NCI-H524 treated with DMSO at 0.1 percent for 48 hours (cell line): ENCODE results near the gene IL34.
"Not testable (repeated sequence)": the region's sequence is repeated elsewhere in the genome, so short reads cannot be mapped to it uniquely, and the experiment has no call there.

Source experiments
- DNase-seq: peaks from one replicate; lab custom pipeline; 2025; lab: John Stamatoyannopoulos, UW

Gene IL34

DNA sequence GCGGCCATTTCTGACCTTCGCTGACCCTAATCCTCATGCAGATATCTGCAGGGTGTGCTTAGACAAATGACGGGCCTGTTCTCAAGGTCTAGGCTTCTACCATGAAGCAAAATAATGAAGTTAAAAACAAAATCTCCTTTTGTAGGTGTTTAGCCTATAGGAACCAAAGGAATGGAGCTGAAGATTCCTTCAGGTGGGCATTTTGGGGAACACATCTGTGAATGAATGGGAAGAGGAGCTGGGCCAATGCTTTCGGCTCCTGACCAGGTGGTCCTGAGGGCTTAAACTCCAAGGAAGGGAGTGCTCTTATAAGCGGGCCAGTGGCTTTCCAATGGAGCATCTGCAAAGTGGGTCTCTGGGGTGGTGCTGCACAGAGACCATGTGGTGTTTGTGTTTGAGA lies 14.1 kb upstream of the IL34 start:
- no peak for DNase-seq

DNA sequence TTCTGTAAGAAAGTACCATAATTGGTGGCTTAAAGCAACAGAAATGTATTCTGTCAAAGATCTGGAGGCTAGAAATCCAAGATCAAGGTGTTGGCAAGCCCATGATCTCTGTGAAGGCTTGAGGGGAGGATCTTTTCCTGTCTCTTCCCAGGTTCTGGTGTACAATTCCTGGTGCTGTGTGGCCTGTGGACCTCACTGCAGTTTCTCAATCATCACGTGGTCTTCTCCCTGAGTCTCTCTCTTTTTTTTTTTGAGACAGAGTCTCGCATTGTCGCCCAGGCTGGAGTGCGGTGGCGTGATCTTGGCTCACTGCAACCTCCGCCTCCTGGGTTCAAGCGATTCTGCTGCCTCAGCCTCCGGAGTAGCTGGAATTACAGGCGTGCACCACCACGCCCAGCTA lies 12.7 kb upstream of the IL34 start:
- not testable (repeated sequence) for DNase-seq

DNA sequence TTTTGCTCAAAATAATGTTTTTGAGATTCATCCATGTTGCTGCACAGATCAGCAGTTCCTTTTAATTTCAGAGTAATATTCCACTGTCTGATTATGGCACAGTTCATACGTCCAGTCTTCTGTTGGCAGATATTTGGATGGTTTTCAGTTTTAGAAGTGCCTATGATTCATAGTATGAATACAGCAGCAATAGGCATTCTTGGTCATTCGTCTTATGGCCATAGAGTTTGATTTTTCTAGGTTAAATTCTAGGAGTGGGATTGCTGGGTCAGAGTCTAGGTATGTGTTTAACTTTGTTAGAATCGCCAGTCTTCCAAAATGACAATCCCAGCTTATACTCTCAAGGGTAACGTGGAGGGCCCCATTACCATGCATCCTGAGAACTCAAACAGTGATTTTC lies 11.5 kb upstream of the IL34 start:
- no peak for DNase-seq

DNA sequence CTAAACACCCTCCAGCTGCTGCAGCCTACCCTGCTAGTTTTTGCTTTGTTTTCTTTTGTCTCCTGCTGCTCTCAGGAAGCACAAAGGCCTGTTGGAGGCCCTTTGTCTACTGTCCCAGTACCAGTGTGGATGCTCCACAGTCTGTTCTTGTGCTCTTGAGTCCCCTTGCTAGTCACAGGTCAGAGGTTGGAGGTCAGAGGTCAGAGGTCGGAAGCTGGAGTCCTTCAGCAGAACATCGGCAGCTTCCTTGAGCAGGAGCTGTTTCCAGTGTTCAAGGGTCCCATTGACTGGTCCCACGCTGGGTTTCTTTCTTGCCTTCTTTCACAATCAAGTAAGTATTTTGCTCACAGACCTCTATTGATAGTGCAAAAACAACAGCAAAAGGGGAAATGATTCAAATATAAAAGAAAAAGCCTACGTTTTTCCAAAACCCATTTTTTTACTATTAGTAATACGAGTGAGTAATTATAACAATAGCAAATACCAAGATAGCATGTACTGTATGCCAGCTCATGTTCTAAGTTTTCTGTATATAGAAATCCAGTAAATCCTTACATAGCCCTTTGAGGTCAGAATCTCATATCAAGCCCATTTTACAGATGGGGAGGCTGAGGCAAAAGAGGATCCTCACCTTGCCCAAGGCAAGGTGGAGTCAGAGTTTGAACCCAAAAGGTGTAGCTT lies 10.9 kb upstream of the IL34 start:
- DNase-seq: no peak

DNA sequence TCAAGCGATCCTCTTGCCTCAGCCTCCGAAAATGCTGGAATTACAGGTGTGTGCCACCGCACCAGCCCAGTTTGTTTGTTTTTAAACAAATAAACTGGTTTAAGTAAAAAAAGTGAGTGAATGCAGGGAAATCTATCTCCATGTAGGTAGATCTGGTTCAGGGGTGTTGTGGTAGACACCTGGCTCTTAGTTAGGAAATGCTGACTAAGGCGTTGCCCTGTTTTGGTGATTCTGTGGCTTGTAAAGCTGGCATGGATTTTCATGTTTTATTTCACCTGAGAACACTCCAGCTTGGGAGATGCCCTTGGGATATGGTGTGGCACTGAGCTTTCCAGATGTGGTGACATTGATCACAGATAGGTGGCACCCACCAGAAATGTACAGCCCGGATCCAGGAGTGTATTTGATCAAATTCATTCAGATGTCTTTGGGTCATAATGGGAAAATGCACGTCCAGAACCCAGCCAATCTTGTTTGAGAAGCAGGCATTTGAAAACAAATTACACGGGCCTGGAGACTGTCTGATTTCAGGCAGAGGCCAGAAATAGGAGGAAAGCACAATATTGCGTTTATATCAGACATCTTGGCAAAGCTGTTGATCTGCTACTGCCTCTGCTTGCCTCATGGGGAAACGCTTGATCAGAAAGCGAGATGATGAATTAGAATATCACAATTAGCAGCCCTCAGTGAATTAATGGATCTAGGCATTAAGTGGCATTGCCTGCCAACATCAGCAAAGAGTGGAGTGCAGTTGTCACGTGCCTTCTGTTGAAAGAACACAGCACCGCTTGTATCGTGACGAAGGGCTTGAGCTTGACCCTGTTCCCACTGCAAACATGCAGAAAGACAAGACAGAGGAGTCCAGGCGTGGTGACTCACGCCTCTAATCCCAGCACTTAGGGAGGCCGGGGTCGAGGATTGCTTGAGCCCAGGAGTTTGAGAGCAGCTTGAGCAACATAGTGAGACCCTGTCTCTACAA lies 7.3 kb upstream of the IL34 start:
- no peak for DNase-seq

DNA sequence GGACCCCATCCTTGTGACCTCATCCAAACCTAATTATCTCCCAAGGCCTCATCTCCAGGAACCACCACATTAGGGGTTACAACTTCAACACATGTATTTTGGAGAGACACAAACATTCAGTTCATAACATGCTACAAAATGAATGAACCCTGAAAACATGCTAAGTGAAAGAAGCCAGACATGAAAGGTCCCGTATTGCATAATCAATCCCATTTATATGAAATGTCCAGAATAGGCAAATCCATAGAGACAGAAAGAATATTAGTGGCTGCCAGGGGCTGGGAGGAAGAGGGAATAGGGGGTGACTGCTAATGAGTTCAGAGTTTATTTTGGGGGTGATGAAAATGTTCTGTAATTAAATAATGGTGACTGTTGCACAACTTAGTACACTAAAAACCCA lies 3.7 kb upstream of the IL34 start:
- no peak for DNase-seq

DNA sequence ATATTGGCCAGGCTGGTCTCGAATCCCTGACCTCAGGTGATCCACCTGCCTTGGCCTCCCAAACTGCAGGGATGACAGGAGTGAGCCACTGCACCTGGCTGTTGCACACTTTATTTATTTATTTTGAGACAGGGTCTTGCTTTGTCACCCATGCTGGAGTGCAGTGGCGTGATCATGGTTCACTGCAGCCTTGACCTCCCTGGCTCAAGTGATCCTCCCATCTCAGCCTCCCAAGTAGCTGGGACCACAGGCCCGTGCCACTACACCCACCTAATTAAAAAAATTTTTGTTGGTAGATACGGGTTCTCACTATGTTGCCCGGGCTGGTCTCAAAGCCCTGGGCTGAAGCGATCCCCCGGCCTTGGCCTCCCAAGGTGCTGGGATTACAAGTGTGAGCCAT lies 3.1 kb upstream of the IL34 start:
- DNase-seq: not testable (repeated sequence)

DNA sequence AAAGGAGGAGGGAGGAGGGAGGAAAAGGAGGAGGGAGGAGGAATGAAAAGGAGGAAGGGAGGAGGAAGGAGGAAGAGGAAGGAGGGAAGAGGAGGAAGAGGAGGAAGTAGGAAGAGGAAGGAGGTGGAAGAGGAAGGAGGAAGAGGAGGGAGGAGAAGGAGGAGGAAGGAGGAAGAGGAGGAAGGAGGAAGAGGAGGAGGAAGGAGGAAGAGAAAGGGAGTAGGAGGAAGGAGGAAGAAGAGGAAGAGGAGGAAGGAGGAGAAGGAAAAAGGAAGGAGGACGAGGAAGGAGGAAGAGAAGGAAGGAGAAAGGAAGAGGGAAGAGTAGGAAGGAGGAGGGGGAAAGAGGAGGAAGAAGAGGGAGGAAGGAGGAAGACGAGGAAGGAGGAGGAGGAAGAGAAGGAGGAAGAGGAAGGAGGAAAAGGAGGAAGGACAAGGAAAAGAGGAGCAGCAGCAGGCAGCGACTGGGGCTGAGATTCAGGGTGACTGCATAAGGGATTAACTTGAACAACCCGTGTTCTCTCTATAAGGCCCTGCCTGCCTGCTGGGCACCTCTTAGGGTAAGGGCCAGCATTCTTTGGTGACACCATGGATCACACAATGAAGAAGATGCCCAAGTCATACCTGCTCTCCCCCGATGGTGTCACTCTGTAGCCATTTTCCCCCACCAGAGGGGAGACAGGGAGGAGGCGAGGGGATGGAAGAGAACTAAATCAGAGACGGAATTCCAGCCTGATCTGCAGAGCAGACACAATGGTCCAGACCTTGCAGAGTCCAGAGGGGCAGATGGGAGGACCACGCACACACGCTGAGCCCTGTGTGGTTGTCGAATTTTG lies 1.4 kb upstream of the IL34 start:
- DNase-seq: no peak

DNA sequence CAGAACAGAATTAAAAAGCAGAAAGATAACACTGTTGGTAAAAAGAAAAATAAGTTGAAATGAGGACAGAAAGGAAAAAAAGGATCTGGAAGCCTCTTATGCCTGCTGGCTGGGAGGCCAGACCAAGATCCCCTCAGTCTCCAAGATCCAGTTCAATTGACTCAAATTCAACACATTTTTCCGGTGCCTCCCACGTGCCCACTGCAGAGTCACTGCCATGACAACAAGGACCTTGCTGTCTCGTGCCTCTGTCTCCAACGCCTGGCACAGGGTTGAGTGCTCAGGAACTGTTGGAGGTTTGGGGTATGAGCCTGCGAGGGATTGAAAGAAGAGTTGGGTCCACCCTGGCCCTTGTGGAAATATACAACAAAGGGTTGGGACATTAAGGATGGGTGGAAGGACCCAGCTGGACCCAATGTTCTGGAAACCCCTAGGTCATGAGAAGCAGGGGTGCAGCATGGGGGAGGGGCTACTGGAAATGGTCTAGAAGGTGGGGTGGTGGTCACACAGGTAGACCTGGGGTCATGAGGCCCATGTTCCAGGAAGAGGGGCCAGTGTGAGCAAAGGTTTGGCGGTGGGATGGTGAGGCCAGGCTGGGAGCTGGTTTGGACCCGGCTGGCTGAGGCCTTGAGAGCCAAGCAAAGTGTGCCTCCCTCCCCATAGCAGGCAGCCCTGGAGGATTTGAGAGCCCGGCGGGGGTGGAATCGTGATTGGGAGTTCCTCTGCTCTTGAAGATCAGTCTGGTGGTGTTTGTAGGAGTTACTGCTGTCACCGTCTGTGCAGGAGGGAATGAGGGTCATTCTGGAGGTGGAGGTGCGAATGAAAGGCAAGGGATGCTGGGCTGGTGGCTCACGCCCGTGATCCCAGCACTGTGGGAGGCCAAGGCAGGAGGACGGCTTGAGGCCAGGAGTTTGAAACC lies 1.3 kb downstream of the IL34 start:
- DNase-seq: no peak

DNA sequence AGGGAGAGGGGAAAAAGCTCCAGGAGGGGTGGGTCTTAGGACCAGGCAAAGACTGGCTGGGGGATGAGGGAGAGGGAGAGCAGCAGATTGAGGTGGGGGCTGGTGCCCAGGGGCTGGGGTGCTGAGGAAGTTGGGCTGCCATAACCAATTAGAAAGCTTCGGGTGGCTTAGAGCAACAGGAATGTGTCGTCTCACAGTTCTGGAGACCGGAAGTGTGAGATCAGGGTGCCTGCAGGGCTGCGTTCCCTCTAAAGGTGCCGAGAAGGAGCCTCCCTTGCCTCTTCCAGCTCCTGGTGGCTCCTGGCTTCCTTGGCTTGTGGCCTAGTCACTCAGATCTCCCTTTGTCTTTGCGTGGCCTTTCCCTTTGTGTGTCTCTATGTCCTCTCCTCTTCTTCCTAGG lies 2.2 kb downstream of the IL34 start:
- no peak for DNase-seq

DNA sequence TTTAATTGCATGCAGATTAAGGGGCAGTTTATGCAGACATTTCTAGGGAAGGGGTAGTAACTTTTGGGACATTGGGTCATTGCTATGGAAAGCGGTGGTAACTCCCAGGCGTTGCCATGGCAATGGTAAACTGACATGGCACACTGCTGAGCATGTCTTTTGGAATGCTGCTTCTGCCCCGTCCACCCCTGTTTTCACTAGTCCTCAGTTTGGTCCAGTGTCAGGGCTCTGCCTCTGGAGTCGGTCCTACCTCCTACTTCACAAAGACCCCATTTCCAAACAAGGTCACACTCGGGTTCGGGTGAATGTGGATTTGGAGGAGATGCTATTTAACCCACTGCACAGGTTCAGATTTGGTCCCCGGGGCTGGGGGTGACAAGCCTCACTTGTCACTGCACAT lies 2.9 kb downstream of the IL34 start:
- DNase-seq: no peak

DNA sequence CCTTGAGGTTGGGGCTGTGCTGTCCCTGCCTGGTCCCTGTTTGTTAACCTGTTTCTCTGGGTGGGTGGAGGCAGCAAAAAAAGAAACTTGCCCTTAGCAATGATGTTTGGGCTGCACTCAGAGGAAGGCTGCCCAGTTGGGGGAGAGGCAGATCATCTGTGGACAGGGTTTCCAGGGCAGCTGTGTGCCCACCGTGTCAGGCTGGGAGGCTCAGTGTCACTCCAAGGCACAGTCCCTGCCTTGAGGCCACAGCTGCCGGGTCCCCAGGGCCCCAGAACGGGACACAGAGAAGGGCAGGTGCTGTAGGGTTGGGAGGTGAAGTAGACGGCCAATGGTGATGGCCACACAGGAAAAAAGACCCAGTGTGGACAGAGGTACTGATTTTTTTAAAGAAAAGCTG lies 3.9 kb downstream of the IL34 start:
- no peak for DNase-seq

DNA sequence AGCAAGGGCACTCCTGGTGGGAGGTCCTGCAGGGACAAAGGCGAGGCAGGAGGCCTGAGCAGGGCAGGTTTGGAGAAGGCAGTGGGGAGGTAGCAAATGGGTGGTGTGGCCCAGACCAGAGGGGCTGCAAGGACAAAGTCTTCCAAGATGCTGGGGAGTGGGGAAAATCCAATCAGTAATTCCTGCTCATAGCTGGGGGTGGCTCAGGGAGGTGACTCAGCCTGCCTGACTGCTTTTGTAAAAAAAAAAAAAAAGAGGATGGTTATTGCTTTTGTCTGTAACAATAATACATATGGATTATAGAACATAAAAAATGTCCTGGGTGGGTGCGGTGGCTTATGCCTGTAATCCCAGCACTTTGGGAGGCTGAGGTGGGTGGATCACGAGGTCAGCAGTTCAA lies 5.2 kb downstream of the IL34 start:
- DNase-seq: no peak

DNA sequence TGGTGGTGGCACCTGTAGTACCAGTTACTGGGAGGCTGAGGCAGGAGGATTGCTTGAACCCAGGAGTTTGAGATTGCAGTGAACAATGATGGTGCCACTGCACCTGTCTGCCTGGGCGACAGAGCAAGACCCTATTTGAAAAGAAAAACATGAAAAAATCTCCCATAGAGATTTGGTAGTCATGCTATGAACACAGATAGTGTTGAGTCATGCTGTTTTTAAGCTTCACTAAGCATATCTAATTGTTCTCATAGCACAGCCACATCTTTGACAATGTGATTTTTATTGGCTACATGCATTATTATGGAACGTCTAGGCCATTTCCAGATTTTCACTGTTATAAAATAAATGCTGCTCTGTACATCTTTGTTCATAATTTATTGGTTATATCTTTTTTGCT lies 6.0 kb downstream of the IL34 start:
- DNase-seq: no peak

DNA sequence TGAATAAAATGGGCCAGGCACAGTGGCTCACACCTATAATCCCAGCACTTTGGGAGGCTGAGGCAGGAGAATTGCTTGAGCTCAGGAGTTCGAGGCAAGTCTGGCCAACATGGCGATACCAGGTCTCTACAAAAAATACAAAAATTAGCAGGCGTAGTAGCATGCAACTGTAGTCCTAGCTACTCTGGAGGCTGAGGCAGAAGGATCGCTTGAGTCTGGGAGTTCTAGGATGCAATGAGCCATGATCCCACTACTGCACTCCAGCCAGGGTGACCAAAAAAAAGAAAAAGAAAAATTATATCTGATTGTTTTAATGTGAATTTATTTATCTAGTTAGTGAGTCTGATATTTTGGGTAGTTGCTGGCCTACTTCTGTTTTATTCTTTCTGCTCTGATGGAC lies 7.0 kb downstream of the IL34 start:
- DNase-seq: no peak

DNA sequence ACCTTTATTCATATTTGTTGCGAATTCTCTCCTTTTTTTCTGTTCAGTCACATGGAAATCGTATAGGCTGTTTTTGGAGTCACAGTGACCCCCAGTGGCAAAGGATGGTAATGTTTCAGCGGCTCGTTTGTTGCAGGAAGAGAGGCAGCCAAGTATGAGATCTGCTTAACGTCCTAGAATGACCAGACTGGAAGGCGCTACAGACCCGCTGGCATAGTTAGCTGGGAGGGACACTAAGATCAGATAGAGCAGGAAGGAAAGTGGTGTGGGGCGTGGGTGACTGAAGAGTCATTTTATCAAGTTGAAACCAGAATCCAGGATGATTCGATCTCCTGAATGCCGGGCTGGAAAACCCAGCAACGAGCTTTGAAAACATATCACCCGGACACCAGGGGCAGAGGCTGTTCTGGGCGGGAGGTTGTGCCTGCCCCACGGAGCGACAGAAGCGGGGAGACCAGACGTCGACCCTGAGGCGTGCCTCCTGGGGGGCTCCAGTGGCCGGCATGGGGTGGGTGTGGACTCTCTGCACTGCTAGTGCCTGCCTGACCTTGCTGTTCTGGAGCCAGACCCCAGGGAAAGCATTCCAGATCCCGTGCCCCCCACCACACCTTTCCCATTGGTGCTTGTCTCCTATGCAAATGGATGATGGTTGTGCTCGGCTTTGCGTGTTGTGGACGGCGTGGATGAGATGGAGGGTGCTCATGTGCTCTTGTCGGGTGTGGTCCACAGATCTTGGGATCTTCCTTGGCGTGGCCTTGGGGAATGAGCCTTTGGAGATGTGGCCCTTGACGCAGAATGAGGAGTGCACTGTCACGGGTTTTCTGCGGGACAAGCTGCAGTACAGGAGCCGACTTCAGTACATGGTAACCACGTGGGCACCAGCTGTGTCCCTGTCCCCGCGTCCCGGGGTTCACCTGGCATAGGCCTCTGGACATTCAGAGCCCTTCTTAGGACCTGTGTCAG lies 7.7 kb downstream of the IL34 start:
- peak; percentile 66 for DNase-seq

DNA sequence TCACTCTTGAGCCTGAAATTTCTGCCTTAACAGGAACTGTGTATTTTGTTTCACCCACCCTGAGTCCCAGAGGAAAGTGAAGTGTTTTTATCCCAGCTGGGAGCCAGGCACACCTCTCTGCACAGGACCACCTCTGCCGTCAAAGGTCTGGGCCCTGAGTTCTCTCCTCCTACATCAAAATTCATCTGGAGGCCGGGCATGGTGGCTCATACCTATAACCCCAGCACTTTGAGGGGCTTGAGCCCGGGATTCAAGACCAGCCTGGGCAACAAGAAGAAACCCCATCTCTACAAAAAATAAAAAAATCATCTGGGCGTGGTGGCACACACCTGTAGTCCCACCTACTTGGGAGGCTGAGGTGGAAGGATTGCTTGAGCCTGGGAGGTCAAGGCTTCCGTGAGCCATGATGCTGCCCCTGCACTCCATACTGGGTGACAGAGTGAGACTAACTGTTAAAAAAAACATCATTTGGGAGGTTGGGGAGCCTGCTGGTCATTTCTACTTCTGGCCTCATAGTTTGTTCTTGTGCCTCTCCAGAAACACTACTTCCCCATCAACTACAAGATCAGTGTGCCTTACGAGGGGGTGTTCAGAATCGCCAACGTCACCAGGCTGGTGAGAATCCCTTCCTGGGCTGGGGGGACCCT lies 9.8 kb downstream of the IL34 start:
- no peak for DNase-seq

DNA sequence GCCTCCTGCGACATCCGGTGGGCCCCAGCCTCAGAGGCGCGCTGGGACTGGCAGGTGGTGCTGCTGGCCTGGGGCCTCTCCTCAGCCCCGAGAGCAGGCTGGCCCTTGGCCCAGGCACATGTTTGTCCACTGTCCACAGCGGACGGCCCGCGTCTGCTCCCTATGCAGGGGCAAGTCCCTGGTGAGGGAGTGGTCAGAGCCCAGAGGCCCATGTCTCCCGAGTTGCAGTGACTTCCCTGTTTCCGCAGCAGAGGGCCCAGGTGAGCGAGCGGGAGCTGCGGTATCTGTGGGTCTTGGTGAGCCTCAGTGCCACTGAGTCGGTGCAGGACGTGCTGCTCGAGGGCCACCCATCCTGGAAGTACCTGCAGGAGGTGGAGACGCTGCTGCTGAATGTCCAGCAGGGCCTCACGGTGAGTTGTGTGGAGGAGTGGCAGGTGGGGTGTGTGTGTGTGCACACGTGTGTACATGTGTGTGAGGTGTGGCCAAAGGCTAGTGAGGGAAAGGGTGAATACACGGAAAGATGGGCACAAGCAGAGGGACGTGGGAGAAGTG lies 10.4 kb downstream of the IL34 start:
- no peak for DNase-seq

DNA sequence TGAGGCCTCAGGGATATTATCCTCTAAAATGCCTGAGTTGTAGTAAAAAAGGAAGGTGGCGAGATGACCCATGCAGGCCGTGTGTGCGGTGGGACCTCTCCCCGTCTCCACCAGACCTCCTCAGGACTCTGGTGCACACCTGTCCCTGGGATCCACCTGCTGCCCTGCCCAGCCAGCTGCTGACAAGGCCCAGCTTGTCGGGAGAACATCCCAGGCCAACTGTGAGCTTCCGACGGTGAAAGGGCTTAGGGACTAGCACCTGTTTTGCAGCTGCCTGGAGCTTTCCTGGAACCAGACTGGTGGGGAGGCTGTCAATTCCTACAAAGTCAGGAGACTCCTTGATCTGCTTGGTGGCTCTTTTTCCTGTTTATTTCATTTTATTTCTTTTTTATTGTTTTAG lies 11.6 kb downstream of the IL34 start:
- no peak for DNase-seq
